ENCODE data around the gene EBF3. TPM values are rescaled to one million over a fixed set of nuclear protein-coding genes. Genes with fewer than 3 reads are reported as not detected.

The EBF3 gene
- total and polyA plus RNA-seq, 9 of the 15 experiments (the other 6 are each of a cell fraction or from before 2014, with no cell fraction given): not detected

DNA sequence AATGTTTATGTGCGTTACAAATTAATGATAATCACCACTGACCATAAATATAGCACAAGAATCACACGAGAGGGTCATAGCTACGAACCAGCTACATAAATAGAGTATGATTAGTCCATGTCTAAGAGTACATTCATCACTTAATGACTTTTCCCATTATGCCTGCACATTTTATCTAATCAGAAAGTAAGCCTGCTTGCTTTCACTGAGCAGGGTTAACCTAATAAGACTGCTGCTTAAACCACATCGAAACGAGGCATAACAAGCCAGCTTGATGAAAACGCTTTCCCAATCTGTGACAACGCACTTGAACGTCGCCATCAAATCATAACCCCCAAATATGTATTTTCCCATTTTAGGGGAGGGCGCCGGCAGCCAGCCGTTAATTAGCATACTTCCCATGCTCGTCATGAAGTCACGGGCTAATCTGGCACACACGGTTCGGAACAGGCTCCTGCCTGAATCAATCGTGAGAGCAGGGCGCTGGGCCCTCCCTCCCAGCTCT is 71.5 kb downstream of the EBF3 start:
- no peaks in the 10 kb centered on the region for H3K9me1 ChIP-seq (ENCODE audit: control insufficient read depth, insufficient read depth, low read length)
- H3K9ac ChIP-seq (ENCODE audit: insufficient read depth in 1 of 2, low read depth in 2 of 2, low read length in 2 of 2): no peak overlapping the region
- H3K27ac ChIP-seq (ENCODE audit: extremely low read depth, low read depth, low read length): no peak overlapping the region
- H3K4me1 ChIP-seq (replicated peaks in 1 of 2; ENCODE audit: control insufficient read depth in 2 of 2, insufficient read depth in 2 of 2, low read length in 2 of 2): no peaks in the 10 kb centered on the region
- TF ChIP-seq, protein P1, sequence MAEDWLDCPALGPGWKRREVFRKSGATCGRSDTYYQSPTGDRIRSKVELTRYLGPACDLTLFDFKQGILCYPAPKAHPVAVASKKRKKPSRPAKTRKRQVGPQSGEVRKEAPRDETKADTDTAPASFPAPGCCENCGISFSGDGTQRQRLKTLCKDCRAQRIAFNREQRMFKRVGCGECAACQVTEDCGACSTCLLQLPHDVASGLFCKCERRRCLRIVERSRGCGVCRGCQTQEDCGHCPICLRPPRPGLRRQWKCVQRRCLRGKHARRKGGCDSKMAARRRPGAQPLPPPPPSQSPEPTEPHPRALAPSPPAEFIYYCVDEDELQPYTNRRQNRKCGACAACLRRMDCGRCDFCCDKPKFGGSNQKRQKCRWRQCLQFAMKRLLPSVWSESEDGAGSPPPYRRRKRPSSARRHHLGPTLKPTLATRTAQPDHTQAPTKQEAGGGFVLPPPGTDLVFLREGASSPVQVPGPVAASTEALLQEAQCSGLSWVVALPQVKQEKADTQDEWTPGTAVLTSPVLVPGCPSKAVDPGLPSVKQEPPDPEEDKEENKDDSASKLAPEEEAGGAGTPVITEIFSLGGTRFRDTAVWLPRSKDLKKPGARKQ (CRISPR knock-in tag; IDR thresholded peaks at IDR 0.05): no peak
- TF ChIP-seq ZNF766 (CRISPR knock-in tag; conservative IDR thresholded peaks at IDR 0.05) (no peak), BCOR (IDR thresholded peaks at IDR 0.05) (no peak), ARID1B (IDR thresholded peaks at IDR 0.05) (no peak), NCOA1 (IDR thresholded peaks at IDR 0.05; ENCODE audit: low read depth) (no peak), ELF2 (CRISPR knock-in tag; IDR thresholded peaks at IDR 0.05) (no peak), ZKSCAN8 (CRISPR knock-in tag; IDR thresholded peaks at IDR 0.05) (no peak), RBM34 (IDR thresholded peaks at IDR 0.05; ENCODE audit: borderline replicate concordance, insufficient read depth, low read length) (no peak)
- TF ChIP-seq, protein P2, sequence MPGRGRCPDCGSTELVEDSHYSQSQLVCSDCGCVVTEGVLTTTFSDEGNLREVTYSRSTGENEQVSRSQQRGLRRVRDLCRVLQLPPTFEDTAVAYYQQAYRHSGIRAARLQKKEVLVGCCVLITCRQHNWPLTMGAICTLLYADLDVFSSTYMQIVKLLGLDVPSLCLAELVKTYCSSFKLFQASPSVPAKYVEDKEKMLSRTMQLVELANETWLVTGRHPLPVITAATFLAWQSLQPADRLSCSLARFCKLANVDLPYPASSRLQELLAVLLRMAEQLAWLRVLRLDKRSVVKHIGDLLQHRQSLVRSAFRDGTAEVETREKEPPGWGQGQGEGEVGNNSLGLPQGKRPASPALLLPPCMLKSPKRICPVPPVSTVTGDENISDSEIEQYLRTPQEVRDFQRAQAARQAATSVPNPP (IDR thresholded peaks at IDR 0.05; ENCODE audit: borderline replicate concordance, insufficient read depth, insufficient read length): no peak
- TF ChIP-seq, protein P3, sequence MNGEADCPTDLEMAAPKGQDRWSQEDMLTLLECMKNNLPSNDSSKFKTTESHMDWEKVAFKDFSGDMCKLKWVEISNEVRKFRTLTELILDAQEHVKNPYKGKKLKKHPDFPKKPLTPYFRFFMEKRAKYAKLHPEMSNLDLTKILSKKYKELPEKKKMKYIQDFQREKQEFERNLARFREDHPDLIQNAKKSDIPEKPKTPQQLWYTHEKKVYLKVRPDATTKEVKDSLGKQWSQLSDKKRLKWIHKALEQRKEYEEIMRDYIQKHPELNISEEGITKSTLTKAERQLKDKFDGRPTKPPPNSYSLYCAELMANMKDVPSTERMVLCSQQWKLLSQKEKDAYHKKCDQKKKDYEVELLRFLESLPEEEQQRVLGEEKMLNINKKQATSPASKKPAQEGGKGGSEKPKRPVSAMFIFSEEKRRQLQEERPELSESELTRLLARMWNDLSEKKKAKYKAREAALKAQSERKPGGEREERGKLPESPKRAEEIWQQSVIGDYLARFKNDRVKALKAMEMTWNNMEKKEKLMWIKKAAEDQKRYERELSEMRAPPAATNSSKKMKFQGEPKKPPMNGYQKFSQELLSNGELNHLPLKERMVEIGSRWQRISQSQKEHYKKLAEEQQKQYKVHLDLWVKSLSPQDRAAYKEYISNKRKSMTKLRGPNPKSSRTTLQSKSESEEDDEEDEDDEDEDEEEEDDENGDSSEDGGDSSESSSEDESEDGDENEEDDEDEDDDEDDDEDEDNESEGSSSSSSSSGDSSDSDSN (IDR thresholded peaks at IDR 0.05; ENCODE audit: borderline replicate concordance in 1 of 2, low read depth in 2 of 2, low read length in 2 of 2): no peak
- H3K27me3 ChIP-seq (ENCODE audit: control insufficient read depth in 2 of 2, insufficient read depth in 2 of 2, low read length in 2 of 2): peaks cover 5 to 62% of the 10 kb centered on the region in 2 experiments; a peak in 4 of 5 replicates
- H3K9me3 ChIP-seq (replicated peaks; ENCODE audit: control insufficient read depth, insufficient read depth, low read depth, low read length): no peaks in the 10 kb centered on the region
- ChIA-PET POLR2A (no interaction called here), CTCF (ENCODE audit: low intra/inter-chr PET ratio) (no interaction called here)
- H3K36me3 ChIP-seq (ENCODE audit: control insufficient read depth, insufficient read depth, low read length): no peaks in the 10 kb centered on the region
- H3K4me2 ChIP-seq (ENCODE audit: insufficient read depth, low read length): no peak overlapping the region
- no peak overlapping the region for H3K4me3 ChIP-seq
- no TSS peak for BruUV-seq (replicated peaks)
- no peaks in the 10 kb centered on the region; the same call in 1 of the 2 replicates for H4K20me1 ChIP-seq (replicated peaks; ENCODE audit: control insufficient read depth, insufficient read depth, low read length)
- DNase-seq (ENCODE audit: extremely low read depth in 1 of 4, low spot score in 3 of 4) (no peak), ATAC-seq (no peak), FAIRE-seq (no peak)
- H2AFZ ChIP-seq (ENCODE audit: low read depth, low read length): no peak overlapping the region
- no peaks in the 10 kb centered on the region for H3K79me2 ChIP-seq (ENCODE audit: control insufficient read depth, insufficient read depth, low read length)
- intact Hi-C loops (cut with micrococcal nuclease): no loop called here
- 0% methylated on average over 13 of the region's 18 CpGs for WGBS (ENCODE audit: insufficient coverage, low coverage, missing lambda C conversion rate)
- in situ Hi-C loops (cut with MboI): no loop called here
